SK-N-SH treated with all-trans-retinoic acid at 6 μM for 48 hours (cell line): Measurements from ENCODE around the gene TMEM150B.

ENCODE experiments used
- BACH2 ChIP-seq: fragments of 250-450 bp; sonication (Bioruptor Pico); IDR thresholded peaks from 2 replicates; pipeline ENCODE4 v1.9.0; 2021; ENCODE audit warnings: mild to moderate bottlenecking, borderline replicate concordance
- TOX ChIP-seq: fragments of 250-450 bp; sonication (Bioruptor Pico); IDR thresholded peaks from 2 replicates; pipeline ENCODE4 v1.8.0; 2021; ENCODE audit warnings: mild to moderate bottlenecking, moderate library complexity, borderline replicate concordance
- TF ChIP-seq, protein P1 (sequence below): fragments of 250-450 bp; sonication (Bioruptor Pico); IDR thresholded peaks from 2 replicates; pipeline ENCODE4 v1.8.0; 2021; ENCODE audit warnings: low read depth, mild to moderate bottlenecking, moderate library complexity, borderline replicate concordance
- TF ChIP-seq, protein P2 (sequence below): fragments of 250-450 bp; sonication (Bioruptor Pico); IDR thresholded peaks from 2 replicates; pipeline ENCODE4 v1.5.1; 2020; ENCODE audit warnings: low read depth, mild to moderate bottlenecking, moderate library complexity

DNA sequence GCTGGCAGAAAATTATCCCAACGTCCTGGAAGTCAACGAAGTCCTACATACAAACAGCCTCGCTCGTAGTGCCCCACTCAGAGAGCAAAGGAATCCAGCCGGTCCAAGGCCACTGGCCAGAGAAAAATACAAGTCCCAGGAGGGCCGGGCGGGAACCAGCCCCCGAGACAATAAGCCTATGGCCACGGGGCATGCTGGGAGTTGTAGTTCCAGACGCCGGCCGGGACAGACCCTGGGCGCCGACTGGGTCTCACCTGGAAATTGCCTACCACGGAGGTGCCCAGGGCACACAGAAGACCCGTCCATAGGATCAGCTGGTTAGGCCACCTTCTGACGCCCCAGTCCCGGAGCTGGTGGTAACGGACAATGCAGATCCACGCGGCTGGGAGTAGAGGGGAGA lies 5.4 kb downstream of the TMEM150B start:
- TF ChIP-seq, protein P1, sequence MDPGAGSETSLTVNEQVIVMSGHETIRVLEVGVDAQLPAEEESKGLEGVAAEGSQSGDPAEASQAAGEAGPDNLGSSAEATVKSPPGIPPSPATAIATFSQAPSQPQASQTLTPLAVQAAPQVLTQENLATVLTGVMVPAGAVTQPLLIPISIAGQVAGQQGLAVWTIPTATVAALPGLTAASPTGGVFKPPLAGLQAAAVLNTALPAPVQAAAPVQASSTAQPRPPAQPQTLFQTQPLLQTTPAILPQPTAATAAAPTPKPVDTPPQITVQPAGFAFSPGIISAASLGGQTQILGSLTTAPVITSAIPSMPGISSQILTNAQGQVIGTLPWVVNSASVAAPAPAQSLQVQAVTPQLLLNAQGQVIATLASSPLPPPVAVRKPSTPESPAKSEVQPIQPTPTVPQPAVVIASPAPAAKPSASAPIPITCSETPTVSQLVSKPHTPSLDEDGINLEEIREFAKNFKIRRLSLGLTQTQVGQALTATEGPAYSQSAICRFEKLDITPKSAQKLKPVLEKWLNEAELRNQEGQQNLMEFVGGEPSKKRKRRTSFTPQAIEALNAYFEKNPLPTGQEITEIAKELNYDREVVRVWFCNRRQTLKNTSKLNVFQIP (CRISPR knock-in tag): no peak
- TF ChIP-seq TOX (CRISPR knock-in tag) (no peak), BACH2 (no peak)
- TF ChIP-seq, protein P2, sequence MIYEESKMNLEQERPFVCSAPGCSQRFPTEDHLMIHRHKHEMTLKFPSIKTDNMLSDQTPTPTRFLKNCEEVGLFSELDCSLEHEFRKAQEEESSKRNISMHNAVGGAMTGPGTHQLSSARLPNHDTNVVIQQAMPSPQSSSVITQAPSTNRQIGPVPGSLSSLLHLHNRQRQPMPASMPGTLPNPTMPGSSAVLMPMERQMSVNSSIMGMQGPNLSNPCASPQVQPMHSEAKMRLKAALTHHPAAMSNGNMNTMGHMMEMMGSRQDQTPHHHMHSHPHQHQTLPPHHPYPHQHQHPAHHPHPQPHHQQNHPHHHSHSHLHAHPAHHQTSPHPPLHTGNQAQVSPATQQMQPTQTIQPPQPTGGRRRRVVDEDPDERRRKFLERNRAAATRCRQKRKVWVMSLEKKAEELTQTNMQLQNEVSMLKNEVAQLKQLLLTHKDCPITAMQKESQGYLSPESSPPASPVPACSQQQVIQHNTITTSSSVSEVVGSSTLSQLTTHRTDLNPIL: no peak
